Liver (tissue), 3 donors: ENCODE data around the gene GUCY1A1.

ENCODE experiments used
- CTCF ChIP-seq: fragments of 150-350 bp; IDR thresholded peaks from 2 replicates; pipeline ENCODE4 v1.5.1; 2017; ENCODE audit warnings: improper control_type of control experiment, low read depth, low read length; ENCODE audit not compliant: missing input control
- EGR1 ChIP-seq, 2 donors: IDR thresholded peaks; 2 replicates each; pipeline ENCODE4 v1.6.1; 2016 to 2018; ENCODE audit warnings: antibody characterized with exemption in 2 of 2, low read depth in 2 of 2
- FOXA1 ChIP-seq: IDR thresholded peaks from 2 replicates; pipeline ENCODE4 v1.6.1; 2016; ENCODE audit warnings: antibody characterized with exemption
- GABPA ChIP-seq, 2 donors: IDR thresholded peaks in 1 of 2; conservative IDR thresholded peaks in 1 of 2; 2 replicates each; pipeline ENCODE4 v1.6.1; 2016; ENCODE audit warnings: antibody characterized with exemption in 2 of 2, mild to moderate bottlenecking in 1 of 2, moderate library complexity in 1 of 2
- HNF4A ChIP-seq, 2 donors: conservative IDR thresholded peaks; 2 replicates each; pipeline ENCODE4 v1.6.1; 2016; ENCODE audit warnings: antibody characterized with exemption in 2 of 2, mild to moderate bottlenecking in 2 of 2
- JUND ChIP-seq, 2 donors: IDR thresholded peaks; 2 replicates each; pipeline ENCODE4 v1.6.1; 2016; ENCODE audit warnings: antibody characterized with exemption in 2 of 2
- RAD21 ChIP-seq, 2 donors: IDR thresholded peaks; 2 replicates each; pipeline ENCODE4 v1.6.1; 2016; ENCODE audit warnings: antibody characterized with exemption in 2 of 2, mild to moderate bottlenecking in 2 of 2
- REST ChIP-seq: IDR thresholded peaks from 2 replicates; pipeline ENCODE4 v1.6.1; 2016; ENCODE audit warnings: antibody characterized with exemption, mild to moderate bottlenecking
- RXRA ChIP-seq, 2 donors: IDR thresholded peaks; 2 replicates each; pipeline ENCODE4 v1.6.1; 2017 to 2018; ENCODE audit warnings: antibody characterized with exemption in 2 of 2, mild to moderate bottlenecking in 1 of 2
- SP1 ChIP-seq: IDR thresholded peaks from 2 replicates; pipeline ENCODE4 v1.6.1; 2018; ENCODE audit warnings: antibody characterized with exemption, mild to moderate bottlenecking
- TAF1 ChIP-seq: conservative IDR thresholded peaks from 2 replicates; pipeline ENCODE4 v1.6.1; 2016; ENCODE audit warnings: antibody characterized with exemption, mild to moderate bottlenecking
- ZBTB33 ChIP-seq: IDR thresholded peaks from 2 replicates; pipeline ENCODE4 v1.6.1; 2016; ENCODE audit warnings: antibody characterized with exemption
- TF ChIP-seq, protein P1 (sequence below): IDR thresholded peaks from 2 replicates; pipeline ENCODE4 v1.6.1; 2016; ENCODE audit warnings: antibody characterized with exemption
- donor health status: healthy.
- donor health status: healthy.

DNA sequence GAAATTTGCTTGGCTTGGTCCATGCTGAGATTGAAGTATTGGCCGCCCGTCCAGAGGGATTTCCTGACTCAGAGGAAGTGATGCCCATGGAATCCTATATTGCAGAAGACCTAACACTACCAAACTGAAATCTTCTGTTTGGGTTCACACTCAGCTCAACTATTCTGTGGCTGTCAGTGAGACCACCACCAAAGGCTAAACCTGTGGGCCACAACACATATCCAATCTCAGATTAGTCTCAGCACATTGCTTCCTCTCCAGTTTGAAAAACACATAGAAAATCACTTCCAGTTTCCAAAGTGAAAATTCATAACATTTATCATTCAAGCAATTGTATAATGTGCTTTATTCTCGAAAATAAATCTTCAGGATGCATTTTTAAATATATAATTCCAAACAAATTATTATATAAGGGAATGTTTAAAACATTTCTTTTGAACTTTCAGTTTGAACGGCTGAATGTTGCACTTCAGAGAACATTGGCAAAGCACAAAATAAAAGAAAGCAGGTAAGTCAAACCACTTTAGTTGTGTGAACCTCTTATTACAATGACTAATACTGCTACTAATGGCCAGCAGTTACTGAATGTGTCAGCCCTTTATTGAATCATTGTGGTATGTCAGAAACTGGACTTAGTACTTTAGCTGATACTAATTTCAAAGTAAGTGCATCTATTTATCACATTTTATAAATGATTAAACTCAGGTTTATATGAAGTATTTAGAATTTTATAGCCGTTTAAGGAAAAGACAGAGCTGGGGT lies 37.0 kb downstream of the GUCY1A1 start:
- TF ChIP-seq CTCF (no peak), ZBTB33 (no peak), EGR1 (IDR thresholded peaks at IDR 0.05; ENCODE audit: low read depth in 2 of 2) (no peak), FOXA1 (no peak), REST (no peak), TAF1 (no peak), RAD21 (IDR thresholded peaks at IDR 0.05) (no peak), JUND (IDR thresholded peaks at IDR 0.05) (no peak), GABPA (IDR thresholded peaks at IDR 0.05 in 1 of 2, conservative IDR thresholded peaks at IDR 0.05 in 1 of 2) (no peak), SP1 (no peak), HNF4A (conservative IDR thresholded peaks at IDR 0.05) (no peak), RXRA (IDR thresholded peaks at IDR 0.05) (no peak)
- TF ChIP-seq, protein P1, sequence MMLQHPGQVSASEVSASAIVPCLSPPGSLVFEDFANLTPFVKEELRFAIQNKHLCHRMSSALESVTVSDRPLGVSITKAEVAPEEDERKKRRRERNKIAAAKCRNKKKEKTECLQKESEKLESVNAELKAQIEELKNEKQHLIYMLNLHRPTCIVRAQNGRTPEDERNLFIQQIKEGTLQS: no peak
